Measurements from ENCODE around the gene ANKRD44.

Gene ANKRD44

GRCh38 chr2:197322143-197322542, 11.6 kb upstream of the ANKRD44 start:
- DNase-seq (ENCODE audit: low read depth in 2 of 2), result no peak

- DNase-seq (ENCODE audit: low read depth in 2 of 2), result no peak
Measured at GRCh38 chr2:197315371-197315770, 4.8 kb upstream of the ANKRD44 start.

- no peak for DNase-seq (ENCODE audit: low read depth in 2 of 2)
Measured at GRCh38 chr2:197312186-197312585, 1.6 kb upstream of the ANKRD44 start.

GRCh38 chr2:197311421-197312033, 947 bp upstream of the ANKRD44 start:
- no peak for DNase-seq (ENCODE audit: low read depth in 2 of 2)

- no peak for DNase-seq (ENCODE audit: low read depth in 2 of 2)
Measured at GRCh38 chr2:197310987-197311420, 424 bp upstream of the ANKRD44 start.

GRCh38 chr2:197309691-197310231, 819 bp downstream of the ANKRD44 start:
- no peak for DNase-seq (ENCODE audit: low read depth in 2 of 2)

- no peak for DNase-seq (ENCODE audit: low read depth in 2 of 2)
Measured at GRCh38 chr2:197308996-197309690, 1.4 kb downstream of the ANKRD44 start.

- no peak for DNase-seq (ENCODE audit: low read depth in 2 of 2)
Measured at GRCh38 chr2:197308585-197308984, 2.0 kb downstream of the ANKRD44 start.

GRCh38 chr2:197307933-197308521, 2.6 kb downstream of the ANKRD44 start:
- no peak for DNase-seq (ENCODE audit: low read depth in 2 of 2)

GRCh38 chr2:197307236-197307932, 3.2 kb downstream of the ANKRD44 start:
- DNase-seq (ENCODE audit: low read depth in 2 of 2), result no peak

GRCh38 chr2:197306696-197307040, 3.9 kb downstream of the ANKRD44 start:
- DNase-seq (ENCODE audit: low read depth in 2 of 2), result no peak

GRCh38 chr2:197306024-197306695, 4.4 kb downstream of the ANKRD44 start:
- no peak for DNase-seq (ENCODE audit: low read depth in 2 of 2)

GRCh38 chr2:197304556-197305011, 6.0 kb downstream of the ANKRD44 start:
- no peak for DNase-seq (ENCODE audit: low read depth in 2 of 2)

GRCh38 chr2:197300139-197300538, 10.4 kb downstream of the ANKRD44 start:
- no peak for DNase-seq (ENCODE audit: low read depth in 2 of 2)

GRCh38 chr2:197298609-197299008, 12.0 kb downstream of the ANKRD44 start:
- no peak for DNase-seq (ENCODE audit: low read depth in 2 of 2)

GRCh38 chr2:197297772-197298318, 12.7 kb downstream of the ANKRD44 start:
- no peak for DNase-seq (ENCODE audit: low read depth in 2 of 2)

GRCh38 chr2:197297266-197297665, 13.3 kb downstream of the ANKRD44 start:
- no peak for DNase-seq (ENCODE audit: low read depth in 2 of 2)

GRCh38 chr2:197296835-197297234, 13.7 kb downstream of the ANKRD44 start:
- DNase-seq (ENCODE audit: low read depth in 2 of 2), result no peak

- DNase-seq (ENCODE audit: low read depth in 2 of 2), result no peak
Measured at GRCh38 chr2:197294260-197294659, 16.3 kb downstream of the ANKRD44 start.

- DNase-seq (ENCODE audit: low read depth in 2 of 2), result no peak
Measured at GRCh38 chr2:197293252-197294007, 17.1 kb downstream of the ANKRD44 start.

- no peak for DNase-seq (ENCODE audit: low read depth in 2 of 2)
Measured at GRCh38 chr2:197292619-197293018, 18.0 kb downstream of the ANKRD44 start.
